HepG2 (cell line): ENCODE data around the gene RHBDL1. TPM values are rescaled to one million over a fixed set of nuclear protein-coding genes. Genes with fewer than 3 reads are reported as not detected.

ENCODE experiments used
- ATAC-seq: fragments of 200-7000 bp; cut with Tn5 transposase; 3 replicates; pipeline ENCODE4 v1.9.1; 2020; ENCODE audit warnings: mild to moderate bottlenecking, moderate library complexity
- BruUV-seq: library from RNA; stranded (reverse); fragments of 400-500 nt; replicated peaks from 2 replicates; lab custom pipeline; 2021; lab: Mats Ljungman, UMichigan
- CTCF ChIA-PET: fragments of 300-600 bp; formaldehyde crosslinking; extraction: SDS; loops from one replicate; lab custom pipeline; 2021; ENCODE audit warnings: low total read pairs, inconsistent platforms, low intra/inter-chr PET ratio; lab: Yijun Ruan, JAX
- POLR2A ChIA-PET: fragments of 350-600 bp; sonication (Branson Sonifier 250); formaldehyde crosslinking; loops from one replicate; lab custom pipeline; 2020; ENCODE audit warnings: antibody characterized with exemption, inconsistent platforms; lab: Yijun Ruan, JAX
- DNase-seq: peaks from one replicate; pipeline ENCODE4 v3.0.0-alpha.2; 2015; ENCODE audit warnings: low spot score
- FAIRE-seq: peaks from 3 replicates; lab custom pipeline; 2011; peaks lifted over from hg19 to GRCh38; lab: Jason Lieb, UNC
- H2AFZ ChIP-seq: one replicate; pipeline ENCODE4 v1.6.1; 2011; ENCODE audit warnings: low read length, inconsistent platforms
- H3K27ac ChIP-seq: fragments of 300-600 bp; 3 replicates; pipeline ENCODE4 v1.8.0; 2011; ENCODE audit warnings: mixed run types, mild to moderate bottlenecking, mixed read lengths, low read length, inconsistent platforms; ENCODE audit not compliant: insufficient read depth; ENCODE audit errors: extremely low read length
- H3K27me3 ChIP-seq, 2 experiments: fragments of 200-600 bp in 1 of 2; 2 replicates in 1 of 2; 3 replicates in 1 of 2; pipeline versions ENCODE4 v1.6.0 to v1.8.0; 2011; ENCODE audit warnings: low read length in 2 of 2, mild to moderate bottlenecking in 2 of 2, moderate library complexity in 2 of 2, inconsistent platforms in 1 of 2; ENCODE audit not compliant: insufficient read depth in 2 of 2, control insufficient read depth in 1 of 2
- H3K36me3 ChIP-seq, 2 experiments: fragments of 200-600 bp in 1 of 2; replicated peaks in 1 of 2; 2 replicates in 1 of 2; 3 replicates in 1 of 2; pipeline versions ENCODE4 v1.5.1 to v1.8.0; 2011; ENCODE audit warnings: low read length in 2 of 2, inconsistent platforms in 1 of 2; ENCODE audit not compliant: insufficient read depth in 2 of 2, control insufficient read depth in 1 of 2
- H3K4me1 ChIP-seq: 2 replicates; pipeline ENCODE4 v1.5.1; 2012; ENCODE audit warnings: low read length, inconsistent platforms; ENCODE audit not compliant: insufficient read depth
- H3K4me2 ChIP-seq: 2 replicates; pipeline ENCODE4 v1.6.0; 2011; ENCODE audit warnings: low read depth, low read length, inconsistent platforms
- H3K4me3 ChIP-seq, 3 experiments: fragments of 200-600 bp in 1 of 3; sonication (generic), shearing (Covaris generic) in 1 of 3; replicated peaks in 1 of 3; 2 replicates each; pipeline ENCODE4 v1.5.1; 2011 to 2016; ENCODE audit warnings: low read length in 3 of 3, inconsistent platforms in 2 of 3, low read depth in 2 of 3, mild to moderate bottlenecking in 2 of 3, control low read depth in 1 of 3, mixed read lengths in 1 of 3; ENCODE audit not compliant: insufficient read depth in 1 of 3
- H3K79me2 ChIP-seq: one replicate; pipeline ENCODE4 v1.6.1; 2011; ENCODE audit warnings: low read length, inconsistent platforms; ENCODE audit not compliant: insufficient read depth
- H3K9ac ChIP-seq: 2 replicates; pipeline ENCODE4 v1.6.0; 2011; ENCODE audit warnings: mild to moderate bottlenecking, low read depth, low read length, inconsistent platforms; ENCODE audit not compliant: insufficient read depth
- H3K9me3 ChIP-seq: 2 replicates; pipeline ENCODE4 v1.5.1; 2012; ENCODE audit warnings: mild to moderate bottlenecking, low read length
- H4K20me1 ChIP-seq: 2 replicates; pipeline ENCODE4 v1.6.0; 2011; ENCODE audit warnings: inconsistent platforms, mild to moderate bottlenecking, low read length, moderate library complexity; ENCODE audit not compliant: insufficient read depth
- AGO1 ChIP-seq: fragments of 200-400 bp; formaldehyde crosslinking; IDR thresholded peaks from 2 replicates; pipeline ENCODE4 v1.6.1; 2017; ENCODE audit warnings: mild to moderate bottlenecking, low read depth, low read length, moderate library complexity; ENCODE audit not compliant: poor library complexity, severe bottlenecking
- AGO2 ChIP-seq: fragments of 200-400 bp; formaldehyde crosslinking; optimal IDR thresholded peaks from 2 replicates; pipeline ENCODE3; 2017; ENCODE audit warnings: mild to moderate bottlenecking, low read depth, low read length, moderate library complexity
- NKX3-1 ChIP-seq: sonication (generic); formaldehyde crosslinking; IDR thresholded peaks from 2 replicates; pipeline ENCODE4 v1.5.0; 2020; ENCODE audit warnings: missing genetic modification reagents
- RBFOX2 ChIP-seq: fragments of 200-400 bp; formaldehyde crosslinking; IDR thresholded peaks from 2 replicates; pipeline ENCODE4 v1.6.1; 2017; ENCODE audit warnings: low read depth, mild to moderate bottlenecking, low read length
- WGBS: methylation state at CpG from one replicate; pipeline ENCODE4 v1.1.6; 2017; ENCODE audit warnings: low lambda C conversion rate; 5-methylcytosine and 5-hydroxymethylcytosine counted together
- in situ Hi-C: cut with HindIII; loops from 2 replicates; pipeline ENCODE4 v1.10.0; 2017; ENCODE audit warnings: low pct_unique_long_range_greater_than_20kb; ENCODE audit not compliant: extremely low pct_ligation_motif_present
- intact Hi-C: fragments of 100-400 bp; cut with micrococcal nuclease; formaldehyde crosslinking; loops from one replicate; pipeline ENCODE4 v1.10.0; 2022; ENCODE audit not compliant: unreplicated experiment
- polyA plus RNA-seq, 8 experiments: library from polyadenylated mRNA; depleted of rRNA in 3 of 8; stranded (reverse) in 7 of 8; unstranded in 1 of 8; fragments of >200 nt; fragmentation: Illumina TruSeq in 4 of 8; extraction: Trizol in 4 of 8; gene quantifications; 2 replicates each; pipeline versions ENCODE4 v1.2.1 to v1.2.3, GENCODE V29; 2011 to 2016; ENCODE audit warnings: low read depth in 4 of 8, missing spikeins in 1 of 8, mixed read lengths in 1 of 8; ENCODE audit not compliant: insufficient read depth in 1 of 8
- total RNA-seq, 5 experiments: library from RNA; depleted of rRNA; stranded (reverse); fragments of >200 nt; fragmentation: Illumina TruSeq; extraction: Trizol; gene quantifications; 2 replicates each; pipeline ENCODE4 v1.2.3, GENCODE V29; 2016; ENCODE audit warnings: low read depth in 1 of 5
- TF ChIP-seq, protein P1 (sequence below): sonication (generic); formaldehyde crosslinking; conservative IDR thresholded peaks from 2 replicates; pipeline ENCODE4 v1.8.0; 2022; ENCODE audit warnings: missing genetic modification reagents

RHBDL1 gene
- total and polyA plus RNA-seq, 2 of the 13 experiments (the other 11 are each of a cell fraction or from before 2014, with no cell fraction given) = 1.8 to 3.8 TPM

DNA sequence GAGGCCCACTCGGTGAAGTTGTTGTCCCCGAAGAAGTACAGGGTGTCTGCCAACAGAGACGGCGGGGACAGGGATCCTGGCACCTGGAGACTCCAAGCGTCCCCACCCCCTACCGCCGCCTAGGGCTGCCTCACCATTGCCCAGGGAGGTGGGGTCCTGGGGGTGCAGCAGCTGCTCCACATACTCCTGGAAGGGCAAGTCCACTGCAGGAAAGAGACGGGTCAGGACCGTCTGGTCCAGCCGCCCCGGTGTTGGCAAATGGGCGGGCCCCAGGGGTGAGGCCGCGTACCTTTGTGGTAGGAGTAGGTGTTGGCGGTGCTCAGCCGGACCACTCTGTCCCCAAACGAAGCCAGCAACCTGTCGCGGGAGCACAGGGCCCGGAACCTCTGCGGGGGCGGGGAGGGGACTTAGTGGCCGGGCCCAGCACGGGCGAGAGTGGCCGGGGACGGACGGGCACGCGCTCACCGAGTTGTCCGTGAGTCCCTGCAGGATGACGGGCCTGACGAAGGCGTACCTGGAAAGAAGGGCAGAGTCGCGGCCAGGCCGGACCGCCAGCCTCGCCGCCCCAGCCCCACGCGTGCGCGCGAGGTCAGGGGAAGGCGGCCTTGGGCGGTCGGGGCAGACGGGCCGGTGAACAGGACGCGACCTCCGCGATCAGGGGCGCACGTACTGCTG is 8.1 kb downstream of the RHBDL1 start:
- ATAC-seq = no peak
- Histone ChIP-seq H3K27me3 (no peaks in the 10 kb centered on the region; a peak in 1 of 5 replicates), H3K79me2 (peaks cover 16% of the 10 kb centered on the region), H3K4me2 (no peak overlapping the region), H3K4me1 (peaks cover 23% of the 10 kb centered on the region), H4K20me1 (0 out of 2 replicates have a peak, but pooled peaks cover 3% of the 10 kb centered on the region), H2AFZ (no peak overlapping the region), H3K9me3 (no peaks in the 10 kb centered on the region), H3K9ac (no peak overlapping the region), H3K4me3 (no peak overlapping the region), H3K36me3 (peaks cover 11 to 20% of the 10 kb centered on the region in 2 experiments; a peak in 4 of 5 replicates), H3K27ac (no peak overlapping the region)
- no TSS peak for BruUV-seq
- ChIA-PET POLR2A (no interaction called here), CTCF (no interaction called here)
- intact Hi-C loops (no loop called here), in situ Hi-C loops (no loop called here)
- WGBS = 96% methylated on average over 56 of the region's 57 CpGs
- TF ChIP-seq AGO1 (peak; percentile 15), AGO2 (peak; percentile 82), RBFOX2 (peak; percentile 68), NKX3-1 (CRISPR knock-in tag) (no peak)
- TF ChIP-seq, protein P1, sequence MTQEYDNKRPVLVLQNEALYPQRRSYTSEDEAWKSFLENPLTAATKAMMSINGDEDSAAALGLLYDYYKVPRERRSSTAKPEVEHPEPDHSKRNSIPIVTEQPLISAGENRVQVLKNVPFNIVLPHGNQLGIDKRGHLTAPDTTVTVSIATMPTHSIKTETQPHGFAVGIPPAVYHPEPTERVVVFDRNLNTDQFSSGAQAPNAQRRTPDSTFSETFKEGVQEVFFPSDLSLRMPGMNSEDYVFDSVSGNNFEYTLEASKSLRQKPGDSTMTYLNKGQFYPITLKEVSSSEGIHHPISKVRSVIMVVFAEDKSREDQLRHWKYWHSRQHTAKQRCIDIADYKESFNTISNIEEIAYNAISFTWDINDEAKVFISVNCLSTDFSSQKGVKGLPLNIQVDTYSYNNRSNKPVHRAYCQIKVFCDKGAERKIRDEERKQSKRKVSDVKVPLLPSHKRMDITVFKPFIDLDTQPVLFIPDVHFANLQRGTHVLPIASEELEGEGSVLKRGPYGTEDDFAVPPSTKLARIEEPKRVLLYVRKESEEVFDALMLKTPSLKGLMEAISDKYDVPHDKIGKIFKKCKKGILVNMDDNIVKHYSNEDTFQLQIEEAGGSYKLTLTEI (CRISPR knock-in tag) = no peak
- no peak for FAIRE-seq
- no peak for DNase-seq
